Keratinocyte (primary cell): ENCODE data around the gene CFAP46.

ENCODE experiments used
- EZH2 ChIP-seq: IDR thresholded peaks from one replicate; pipeline ENCODE4 v1.6.1; 2012; ENCODE audit warnings: inconsistent platforms, mild to moderate bottlenecking, low read length, moderate library complexity
- TF ChIP-seq, protein P1 (sequence below), 3 experiments: IDR thresholded peaks in 1 of 3; conservative IDR thresholded peaks in 1 of 3; optimal IDR thresholded peaks in 1 of 3; 2 replicates in 2 of 3; 3 replicates in 1 of 3; pipeline versions ENCODE3 to v1.5.1; 2011; ENCODE audit warnings: low read length in 3 of 3, mild to moderate bottlenecking in 3 of 3, moderate library complexity in 2 of 3, control low read depth in 1 of 3, inconsistent platforms in 1 of 3; ENCODE audit not compliant: insufficient read depth in 2 of 3; ENCODE audit errors: extremely low read depth in 1 of 3

DNA sequence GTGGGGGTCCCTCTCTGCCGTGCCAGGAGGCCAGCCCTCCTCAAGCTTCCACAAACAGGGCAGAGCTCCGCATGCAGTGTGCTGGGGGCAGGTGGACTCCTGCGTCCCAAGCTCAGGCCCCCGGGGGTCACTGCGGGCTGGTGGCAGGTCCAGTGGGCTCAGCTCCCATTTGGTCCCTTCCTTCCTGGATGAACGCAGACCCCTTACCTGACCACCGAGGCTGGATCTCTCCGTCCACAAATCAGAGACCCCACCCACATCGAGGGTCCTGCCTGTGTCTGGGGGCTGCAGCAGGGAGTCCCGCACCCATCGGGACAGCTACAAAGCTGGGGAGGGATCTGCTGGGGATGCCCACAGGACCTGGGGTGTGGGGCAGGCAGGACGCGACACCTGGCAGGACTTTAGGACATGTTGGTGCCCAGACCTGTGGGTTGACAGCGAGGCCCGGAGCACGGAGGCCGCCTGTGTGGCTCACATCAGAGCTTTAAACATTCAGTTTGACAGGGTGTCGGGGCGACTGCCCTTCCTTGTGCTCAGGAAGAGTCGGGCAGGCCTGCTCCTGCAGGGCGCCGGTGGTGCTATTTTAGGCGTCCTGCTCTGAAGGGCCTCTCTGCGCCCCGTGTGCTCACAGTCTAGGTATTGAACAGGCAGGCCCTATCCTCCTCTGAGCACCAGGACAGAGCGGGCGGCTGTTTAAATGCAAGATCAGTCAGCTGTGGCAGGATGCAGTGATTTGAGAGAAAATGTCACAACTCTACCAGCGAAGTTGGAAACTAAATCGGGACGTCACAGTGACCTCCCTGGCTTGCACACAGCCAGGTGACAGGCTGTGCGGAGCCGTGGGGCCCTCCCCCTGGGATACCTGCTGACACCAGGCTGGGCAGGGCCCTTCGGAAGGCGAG, 15.9 kb upstream of the CFAP46 start:
- TF ChIP-seq, protein P1, sequence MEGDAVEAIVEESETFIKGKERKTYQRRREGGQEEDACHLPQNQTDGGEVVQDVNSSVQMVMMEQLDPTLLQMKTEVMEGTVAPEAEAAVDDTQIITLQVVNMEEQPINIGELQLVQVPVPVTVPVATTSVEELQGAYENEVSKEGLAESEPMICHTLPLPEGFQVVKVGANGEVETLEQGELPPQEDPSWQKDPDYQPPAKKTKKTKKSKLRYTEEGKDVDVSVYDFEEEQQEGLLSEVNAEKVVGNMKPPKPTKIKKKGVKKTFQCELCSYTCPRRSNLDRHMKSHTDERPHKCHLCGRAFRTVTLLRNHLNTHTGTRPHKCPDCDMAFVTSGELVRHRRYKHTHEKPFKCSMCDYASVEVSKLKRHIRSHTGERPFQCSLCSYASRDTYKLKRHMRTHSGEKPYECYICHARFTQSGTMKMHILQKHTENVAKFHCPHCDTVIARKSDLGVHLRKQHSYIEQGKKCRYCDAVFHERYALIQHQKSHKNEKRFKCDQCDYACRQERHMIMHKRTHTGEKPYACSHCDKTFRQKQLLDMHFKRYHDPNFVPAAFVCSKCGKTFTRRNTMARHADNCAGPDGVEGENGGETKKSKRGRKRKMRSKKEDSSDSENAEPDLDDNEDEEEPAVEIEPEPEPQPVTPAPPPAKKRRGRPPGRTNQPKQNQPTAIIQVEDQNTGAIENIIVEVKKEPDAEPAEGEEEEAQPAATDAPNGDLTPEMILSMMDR (optimal IDR thresholded peaks at IDR 0.05 in 1 of 3, IDR thresholded peaks at IDR 0.05 in 1 of 3, conservative IDR thresholded peaks at IDR 0.05 in 1 of 3; ENCODE audit: extremely low read depth in 1 of 3, insufficient read depth in 2 of 3, low read length in 3 of 3), result no peak
- no peak for TF ChIP-seq EZH2
